Upper lobe of left lung (tissue), 4 donors: Measurements from ENCODE around the gene CD96.

Experiments used
- CTCF ChIP-seq, 6 experiments: fragments of 450-650 bp in 4 of 6; fragments of 200-600 bp in 2 of 6; sonication (generic) in 2 of 6; IDR thresholded peaks; one replicate each; pipeline ENCODE4 v1.5.1; 2016 to 2019; ENCODE audit warnings: antibody characterized with exemption in 6 of 6
- EP300 ChIP-seq, 4 donors: sonication (generic); formaldehyde crosslinking; IDR thresholded peaks; one replicate each; pipeline ENCODE4 v1.5.1; 2017; ENCODE audit warnings: antibody characterized with exemption in 4 of 4, control low read depth in 2 of 4
- POLR2A ChIP-seq, 4 donors: fragments of 450-650 bp; IDR thresholded peaks; one replicate each; pipeline ENCODE4 v1.5.1; 2016 to 2017; ENCODE audit warnings: antibody characterized with exemption in 4 of 4, mild to moderate bottlenecking in 2 of 4

- TF ChIP-seq CTCF (IDR thresholded peaks at IDR 0.05) (no peak), POLR2A (IDR thresholded peaks at IDR 0.05) (no peak), EP300 (IDR thresholded peaks at IDR 0.05) (no peak)
These were observed 50.9 kb downstream of the CD96 start for GRCh38 chr3:111592936-111593335.
